Globus pallidus (tissue), 1 donor: Measurements from ENCODE around the gene SART3.
"Not testable (repeated sequence)": the region's sequence is repeated elsewhere in the genome, so short reads cannot be mapped to it uniquely, and the experiment has no call there.

Experiments
- DNase-seq: peaks from one replicate; pipeline ENCODE4 v3.0.0-alpha.2; 2015; ENCODE audit warnings: low spot score

Gene SART3

DNA sequence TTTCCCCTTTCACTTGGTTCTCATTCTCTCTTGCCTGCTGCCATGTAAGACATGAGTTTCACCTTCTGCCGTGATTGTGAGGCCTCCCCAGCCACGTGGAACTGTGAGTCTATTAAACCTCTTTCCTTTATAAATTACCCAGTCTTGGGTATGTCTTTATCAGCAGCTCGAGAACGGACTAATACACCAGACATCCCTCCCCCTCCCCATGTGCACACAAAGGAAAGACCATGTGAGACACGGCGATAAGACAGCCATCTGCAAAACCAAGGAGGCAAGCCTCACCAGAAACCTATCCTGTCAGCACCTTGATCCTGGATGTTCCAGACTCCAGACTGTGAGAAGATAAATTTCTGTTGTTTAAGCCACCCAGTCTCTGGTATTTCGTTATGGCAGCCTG lies 75.6 kb downstream of the SART3 start:
- not testable (repeated sequence) for DNase-seq

DNA sequence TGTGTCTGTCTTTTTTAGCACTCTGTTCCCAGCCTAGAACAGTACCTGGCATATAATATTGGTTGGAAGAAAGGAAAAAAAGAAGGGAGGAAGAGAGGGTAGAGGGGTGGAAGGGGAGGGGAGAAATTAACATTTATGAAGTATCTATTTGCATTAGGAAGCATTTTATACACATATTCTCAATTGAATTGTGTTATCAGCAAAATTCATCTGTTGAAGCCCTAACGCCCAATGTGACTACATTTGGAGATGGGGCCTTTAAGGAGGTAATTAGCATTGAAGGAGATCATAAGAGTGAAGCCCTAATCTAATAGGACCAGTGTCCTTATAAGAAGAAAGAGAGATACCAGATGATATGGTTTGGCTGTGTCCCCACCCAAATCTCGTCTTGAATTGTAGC lies 76.1 kb downstream of the SART3 start:
- DNase-seq: no peak

DNA sequence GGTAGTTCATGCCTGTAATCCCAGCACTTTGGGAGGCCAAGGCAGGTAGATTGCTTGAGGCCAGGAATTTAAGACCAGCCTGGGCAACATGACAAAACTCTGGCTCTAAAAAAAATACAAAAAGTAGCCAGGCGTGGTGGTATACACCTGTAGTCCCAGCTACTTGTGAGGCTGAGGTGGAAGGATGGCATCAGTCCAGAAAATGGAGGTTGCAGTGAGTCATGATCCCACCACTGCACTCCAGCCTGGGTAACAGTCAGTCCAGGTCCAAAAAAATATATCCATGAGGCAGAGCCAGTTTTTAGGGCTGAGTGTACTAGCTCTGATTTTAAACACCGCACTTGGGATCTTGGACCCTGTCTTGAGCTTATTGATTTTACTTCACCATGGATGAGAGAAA lies 76.5 kb downstream of the SART3 start:
- no peak for DNase-seq

DNA sequence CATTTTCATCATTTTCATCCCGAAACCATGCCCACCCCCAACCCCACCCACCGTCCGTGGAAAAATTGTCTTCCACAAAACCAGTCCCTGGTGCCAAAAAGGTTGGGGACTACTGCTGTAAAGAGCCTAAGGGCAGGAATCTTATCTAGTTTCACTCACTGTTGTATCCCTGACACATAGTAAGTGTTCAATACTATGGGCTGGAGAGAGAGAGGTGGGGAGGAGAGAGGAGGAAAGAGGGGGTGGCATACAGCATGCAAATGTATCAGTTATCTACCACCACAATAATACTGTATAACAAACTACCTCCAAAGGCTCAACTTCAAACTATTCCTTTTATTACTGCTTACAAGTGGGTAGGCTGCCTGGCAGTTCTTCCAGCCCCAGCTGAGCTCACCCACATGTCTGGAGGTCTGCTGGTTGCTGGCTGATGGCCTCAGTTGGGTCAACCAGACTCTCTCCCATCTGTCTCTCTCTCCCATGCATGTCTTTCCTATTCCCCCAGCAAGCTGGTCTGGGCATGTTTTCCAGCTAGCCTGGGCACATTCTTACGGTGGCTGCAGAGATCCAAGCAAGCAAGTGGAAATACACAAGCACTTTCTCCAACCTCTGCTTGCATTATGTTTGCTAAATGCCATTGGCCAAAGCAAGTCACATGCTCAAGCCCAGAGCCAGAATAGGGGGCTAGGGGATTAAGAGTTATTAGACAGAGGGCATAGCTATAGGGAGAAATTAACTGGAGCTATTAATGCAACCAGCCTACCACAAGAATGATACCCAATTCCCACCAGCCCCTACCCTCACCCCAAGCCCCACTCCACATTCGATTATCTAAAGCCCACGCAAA lies 77.5 kb downstream of the SART3 start:
- DNase-seq: no peak

DNA sequence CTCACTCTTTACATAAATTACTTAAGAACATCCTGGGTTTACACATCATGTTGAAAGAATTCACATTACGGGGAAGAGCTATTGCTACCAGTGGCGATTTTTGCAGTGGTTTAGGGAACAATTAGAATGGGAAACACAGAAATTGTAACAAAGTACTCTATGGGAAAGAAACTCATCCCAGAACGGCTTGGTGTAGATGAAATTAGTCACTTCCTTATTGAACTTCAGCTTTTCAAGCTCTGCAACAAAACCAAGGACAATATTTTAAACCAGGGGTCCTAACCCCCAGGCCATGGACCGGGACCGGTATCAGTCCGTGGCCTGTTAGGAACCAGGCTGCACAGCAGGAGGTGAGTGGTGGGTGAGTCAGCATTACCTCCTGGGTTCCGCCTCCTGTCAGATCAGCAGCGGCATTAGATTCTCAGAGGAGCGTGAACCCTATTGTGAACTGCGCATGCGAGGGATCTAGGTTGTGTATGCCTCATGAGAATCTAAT lies 78.2 kb downstream of the SART3 start:
- DNase-seq: no peak

DNA sequence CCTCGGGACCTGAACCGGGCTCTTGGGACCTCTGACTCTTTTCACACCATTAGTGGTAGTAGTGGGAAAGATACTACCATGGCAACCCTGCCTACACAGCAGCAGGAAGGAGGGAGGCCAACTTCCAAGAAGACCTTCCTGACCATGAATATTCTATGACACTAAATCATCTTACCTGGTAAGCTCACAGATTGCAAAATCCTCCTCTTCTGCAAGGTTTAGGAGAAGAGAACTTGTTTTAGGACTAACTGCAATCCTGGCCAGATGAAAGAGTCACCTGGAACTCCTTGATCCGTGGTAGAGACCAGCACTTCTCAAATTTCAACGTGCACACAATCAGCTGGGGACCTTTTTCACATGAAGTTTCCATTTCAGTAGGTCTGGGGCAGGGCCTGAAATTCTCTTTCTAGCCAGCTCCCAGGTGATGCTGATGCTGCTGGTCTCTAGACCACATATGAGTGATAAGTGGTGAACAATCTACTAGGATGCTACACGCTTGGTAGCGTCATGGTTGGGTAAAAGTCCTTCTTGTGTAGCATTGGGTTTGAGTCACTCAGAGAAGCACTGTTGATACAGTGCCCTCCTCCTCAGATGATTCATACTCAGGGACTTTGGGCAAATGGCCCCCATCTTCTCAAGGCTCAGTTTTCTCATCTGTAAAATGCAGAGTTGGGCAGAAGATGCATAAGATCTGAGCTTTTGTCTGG lies 81.5 kb downstream of the SART3 start:
- DNase-seq: no peak

DNA sequence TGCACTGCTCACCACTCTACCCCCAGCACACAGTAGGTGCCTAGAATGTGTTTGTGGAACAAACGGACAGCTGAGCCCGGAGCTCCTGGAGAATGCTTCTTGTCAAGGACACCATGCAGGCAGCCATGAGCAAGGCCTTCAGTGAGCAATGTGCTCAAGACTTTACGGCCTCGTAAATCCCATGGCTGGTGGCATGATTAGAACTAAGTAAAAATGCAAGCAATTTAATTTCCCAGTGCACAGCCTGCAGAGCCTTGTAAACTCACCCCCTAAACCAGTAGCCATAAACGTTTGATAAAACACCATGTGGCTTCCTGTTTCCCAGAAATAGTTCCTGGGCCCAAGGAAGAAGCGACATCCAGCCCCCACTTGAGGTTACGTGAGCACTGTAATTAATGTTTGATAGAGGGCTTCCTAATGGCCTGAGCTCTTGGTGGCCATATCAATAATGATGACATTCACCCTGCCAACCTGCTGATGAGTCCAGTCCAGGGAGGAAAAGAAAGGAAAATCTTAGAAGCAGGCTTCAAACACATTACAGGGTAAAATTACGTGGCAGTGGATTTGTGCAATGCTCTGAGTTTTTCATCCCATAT lies 82.3 kb downstream of the SART3 start:
- no peak for DNase-seq

DNA sequence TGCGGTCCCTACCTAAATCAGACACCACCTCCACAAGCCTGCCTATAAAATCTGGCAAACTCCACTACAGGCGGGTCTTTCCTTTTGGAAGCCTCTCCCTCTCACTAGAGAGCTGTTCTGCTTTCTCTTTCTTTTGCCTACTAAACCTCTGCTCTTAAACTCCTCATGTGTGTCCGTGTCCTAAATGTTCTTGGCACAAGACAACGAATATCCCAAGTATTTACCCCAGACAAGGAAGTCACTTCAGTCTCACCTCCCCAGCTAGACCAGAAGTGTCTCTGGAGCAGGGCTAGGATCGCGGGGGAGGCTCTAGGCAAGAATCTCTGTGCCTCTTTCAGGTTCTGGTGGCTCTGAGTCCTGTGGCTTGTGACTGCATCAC lies 83.1 kb downstream of the SART3 start:
- no peak for DNase-seq

DNA sequence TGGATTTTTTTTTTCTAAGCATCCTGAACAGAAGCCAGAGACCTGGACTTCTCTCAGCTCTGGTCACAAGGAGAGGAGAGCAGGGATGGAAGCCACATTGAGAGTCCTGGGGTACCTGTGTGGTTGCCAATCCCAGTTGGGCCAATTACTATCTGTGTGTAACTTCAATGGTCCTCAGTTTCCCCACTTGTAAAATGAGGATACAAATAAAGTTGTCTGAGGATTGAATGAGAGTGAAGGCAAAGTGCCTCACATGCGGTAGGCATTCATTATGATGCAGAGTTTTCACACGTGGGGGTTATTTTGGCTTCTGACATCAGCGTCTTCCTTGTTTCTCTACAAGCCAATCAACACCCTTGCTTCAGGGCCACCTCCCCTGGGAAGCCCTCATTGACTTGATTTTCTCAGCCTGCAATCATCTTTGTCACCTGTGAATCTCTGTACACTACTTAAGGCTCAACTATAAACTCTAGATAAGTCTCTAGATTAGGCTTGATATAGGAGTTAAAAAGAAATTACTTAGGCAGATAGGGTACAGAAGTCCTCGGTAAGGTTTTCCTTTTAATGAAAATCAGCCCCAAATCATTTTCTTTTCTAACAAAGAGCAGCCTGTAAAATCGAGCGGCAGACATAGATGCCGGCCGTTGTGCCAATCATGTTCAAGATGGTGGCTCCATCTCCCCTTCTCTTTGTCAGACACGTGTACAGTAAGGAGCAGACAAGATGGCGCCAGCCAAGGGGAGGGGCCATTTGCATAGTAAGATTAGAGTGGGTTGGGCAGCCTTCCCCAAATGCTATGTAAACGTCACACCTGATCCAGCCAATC lies 83.7 kb downstream of the SART3 start:
- no peak for DNase-seq

DNA sequence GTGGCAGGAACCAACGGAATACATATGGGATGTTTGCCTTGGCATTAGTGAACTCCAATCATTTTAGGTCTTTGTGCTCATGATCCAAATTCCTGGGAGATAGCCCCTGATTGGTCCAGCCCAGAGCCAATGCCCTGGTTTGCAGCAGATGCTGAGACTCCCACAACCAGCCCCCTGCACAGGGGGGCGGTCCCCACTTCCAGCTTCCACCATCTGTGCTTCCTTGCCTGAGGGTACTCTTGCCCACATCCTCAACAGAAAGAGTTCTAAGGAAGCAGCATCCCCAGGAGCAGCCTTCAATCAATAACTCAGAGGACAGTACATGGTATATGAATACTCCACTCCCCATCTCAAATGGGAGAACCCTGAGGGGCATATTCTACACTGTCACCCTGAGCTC lies 85.6 kb downstream of the SART3 start:
- no peak for DNase-seq

DNA sequence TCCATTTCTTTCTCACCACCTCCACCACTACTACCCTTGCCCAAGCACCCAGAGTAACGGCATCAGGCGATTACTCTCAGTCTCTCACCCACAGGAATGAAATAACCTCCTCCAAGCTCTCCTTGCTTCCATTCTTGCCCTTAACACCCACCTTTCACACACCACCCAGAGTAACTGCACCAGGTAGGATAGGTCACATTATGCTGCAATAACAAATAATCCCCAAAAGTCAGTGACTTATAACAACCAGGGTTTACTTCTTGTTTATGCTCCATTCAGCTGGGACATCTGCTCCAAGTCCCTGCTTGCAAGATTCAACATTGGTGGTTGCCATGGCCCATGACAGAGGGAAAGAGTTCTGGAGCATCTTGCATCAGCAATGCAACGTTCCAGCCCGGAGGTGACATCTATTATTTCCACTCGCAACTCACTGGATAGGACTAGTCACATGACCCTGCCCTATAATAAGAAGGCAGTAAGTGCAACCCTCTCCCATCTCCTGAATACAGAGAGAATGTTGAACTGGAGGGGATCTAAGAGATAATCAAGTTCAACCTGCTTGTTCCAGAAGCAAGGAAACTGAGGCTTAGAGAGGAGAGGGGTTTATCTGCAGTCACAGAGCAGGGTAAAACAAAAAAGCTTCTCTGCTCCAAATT lies 87.4 kb downstream of the SART3 start:
- no peak for DNase-seq
